GM19238 (cell line): ENCODE data around the gene WBP1.
A peak's percentile ranks its signal among the peaks of the same experiment; 100 is the strongest.

ENCODE experiments used
- DNase-seq: peaks from one replicate; pipeline ENCODE4 v3.0.0; 2011; ENCODE audit warnings: low spot score; ENCODE audit not compliant: insufficient read length

The WBP1 gene

DNA sequence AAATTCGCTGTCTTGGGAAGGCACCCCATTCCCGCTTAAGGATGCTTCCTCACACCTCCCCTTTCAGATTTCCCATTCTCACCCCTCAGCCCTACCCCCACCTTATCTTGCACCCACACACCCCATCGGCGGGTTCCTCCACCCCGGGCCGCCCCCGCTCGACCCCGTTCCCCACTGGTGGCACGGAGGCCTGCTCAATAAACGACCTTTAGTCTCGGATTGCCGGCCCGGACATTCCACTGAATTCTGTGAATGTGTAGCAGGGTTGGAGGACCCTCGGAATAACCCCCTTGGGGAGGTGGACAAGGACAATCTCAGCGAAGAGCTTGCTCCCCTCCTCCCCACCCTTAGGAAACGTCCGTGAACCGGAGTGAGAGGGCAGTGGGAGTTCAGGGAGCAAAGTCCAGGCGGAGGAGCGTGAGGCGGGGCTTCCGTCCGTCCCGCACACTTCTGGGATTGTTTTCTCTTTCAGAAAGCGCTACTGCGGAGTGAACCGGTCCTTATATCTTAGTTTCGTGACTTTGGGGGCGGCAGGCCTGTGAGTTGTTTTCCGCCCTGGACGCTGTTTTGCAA lies 44.0 kb downstream of the WBP1 start:
- DNase-seq = no peak

DNA sequence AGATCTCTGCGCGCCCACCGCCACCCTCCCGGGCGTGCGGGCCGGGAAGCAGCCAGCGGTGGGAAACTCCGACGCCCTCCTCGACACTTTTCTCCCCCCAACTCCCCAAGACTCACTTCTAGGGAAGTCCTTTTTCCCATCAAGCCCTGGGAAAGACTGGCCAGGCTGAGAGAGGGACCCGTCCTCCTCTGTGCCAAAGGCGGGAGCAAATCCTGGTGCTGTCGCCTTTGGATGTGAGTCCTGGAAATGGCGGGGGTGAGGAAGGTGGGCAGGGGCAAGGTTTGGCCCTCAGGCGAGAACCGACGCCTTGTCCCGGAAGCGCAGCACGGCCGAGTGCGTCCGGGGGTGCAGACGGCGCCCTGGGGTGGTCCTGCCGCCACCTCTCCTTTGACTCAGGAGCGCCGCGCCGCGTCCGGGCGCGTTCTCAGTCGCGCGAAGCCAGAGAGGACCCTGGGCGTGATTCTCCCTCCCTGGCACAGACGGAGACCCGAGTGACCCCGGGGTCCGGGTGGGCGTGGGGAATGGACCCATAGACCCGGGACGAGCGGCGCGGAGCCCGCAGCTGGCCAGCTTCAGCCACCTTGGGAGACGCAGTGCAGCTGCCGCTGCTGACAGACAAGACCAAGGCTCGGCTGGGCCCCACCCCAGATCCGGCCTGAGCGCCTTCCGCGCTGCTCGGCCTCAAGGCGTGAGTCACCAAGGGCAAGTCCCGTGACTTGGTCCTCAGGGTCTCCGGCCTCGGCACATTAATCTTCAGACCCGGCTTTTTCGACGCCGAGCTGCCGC lies 44.7 kb downstream of the WBP1 start:
- DNase-seq = no peak

DNA sequence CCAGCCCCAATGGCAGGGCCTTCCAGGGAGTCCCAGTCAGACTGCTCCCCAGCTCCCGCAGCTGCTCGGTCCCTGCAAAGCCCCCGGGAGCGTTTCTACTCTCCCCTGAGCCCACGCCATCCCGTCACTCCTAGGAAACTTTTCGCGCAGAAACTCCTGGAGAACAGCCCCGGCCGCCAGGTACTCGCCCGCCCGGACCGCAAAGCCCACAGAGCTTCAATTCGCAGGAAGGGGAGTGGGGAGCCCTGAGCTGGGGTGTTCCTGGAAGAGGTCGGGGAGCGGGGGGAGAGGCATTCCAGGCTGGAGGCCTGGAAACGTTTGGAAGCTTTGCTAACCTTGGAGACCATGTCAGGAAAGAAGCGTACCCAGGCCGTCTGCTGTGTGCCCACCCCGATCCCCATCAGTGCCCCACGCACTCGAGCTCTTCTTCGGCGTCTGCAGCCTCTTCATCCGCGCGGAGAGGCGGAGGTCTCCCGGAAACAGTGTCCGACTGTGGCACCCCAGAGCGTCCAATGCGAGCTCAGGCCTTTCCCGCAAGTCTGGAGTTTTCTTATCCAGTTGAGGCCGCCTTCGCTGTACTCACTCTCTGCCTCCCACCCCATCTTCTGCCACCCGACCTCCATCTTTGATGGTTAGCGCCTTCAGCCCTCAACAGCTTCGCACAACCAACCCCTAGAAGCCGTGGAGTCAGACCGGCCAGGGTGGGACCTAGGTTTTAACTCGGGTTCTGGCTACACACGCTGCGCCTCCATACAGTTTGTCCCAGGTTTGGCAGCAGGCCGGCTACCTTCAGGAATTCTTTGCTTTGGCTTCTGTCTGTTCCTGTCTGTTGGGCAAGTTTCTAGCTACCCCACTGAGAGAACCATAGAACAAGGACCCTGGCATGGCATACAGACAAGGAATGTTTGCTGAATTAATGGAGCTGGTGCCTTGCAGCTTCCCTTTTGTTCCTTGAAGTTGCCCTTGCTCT lies 45.6 kb downstream of the WBP1 start:
- no peak for DNase-seq

DNA sequence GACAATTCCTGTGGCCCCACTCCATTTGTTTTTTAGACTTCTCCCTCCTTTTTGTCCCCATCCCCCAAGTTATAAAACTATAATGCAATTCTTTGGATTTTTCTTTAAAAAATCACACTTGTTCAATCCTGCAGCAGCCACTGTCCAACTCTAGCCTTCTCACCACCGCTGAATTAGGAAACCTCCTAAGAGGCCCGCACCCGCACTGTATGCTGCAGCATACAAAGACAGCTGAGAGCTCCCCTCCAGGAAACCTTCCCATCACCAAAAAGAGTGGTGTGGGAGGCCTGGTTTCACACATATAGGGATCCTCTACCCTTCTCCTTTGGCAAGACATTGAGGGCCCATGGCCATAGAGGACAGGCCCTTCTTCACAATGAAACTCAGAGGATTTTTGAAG lies 46.4 kb downstream of the WBP1 start:
- no peak for DNase-seq

DNA sequence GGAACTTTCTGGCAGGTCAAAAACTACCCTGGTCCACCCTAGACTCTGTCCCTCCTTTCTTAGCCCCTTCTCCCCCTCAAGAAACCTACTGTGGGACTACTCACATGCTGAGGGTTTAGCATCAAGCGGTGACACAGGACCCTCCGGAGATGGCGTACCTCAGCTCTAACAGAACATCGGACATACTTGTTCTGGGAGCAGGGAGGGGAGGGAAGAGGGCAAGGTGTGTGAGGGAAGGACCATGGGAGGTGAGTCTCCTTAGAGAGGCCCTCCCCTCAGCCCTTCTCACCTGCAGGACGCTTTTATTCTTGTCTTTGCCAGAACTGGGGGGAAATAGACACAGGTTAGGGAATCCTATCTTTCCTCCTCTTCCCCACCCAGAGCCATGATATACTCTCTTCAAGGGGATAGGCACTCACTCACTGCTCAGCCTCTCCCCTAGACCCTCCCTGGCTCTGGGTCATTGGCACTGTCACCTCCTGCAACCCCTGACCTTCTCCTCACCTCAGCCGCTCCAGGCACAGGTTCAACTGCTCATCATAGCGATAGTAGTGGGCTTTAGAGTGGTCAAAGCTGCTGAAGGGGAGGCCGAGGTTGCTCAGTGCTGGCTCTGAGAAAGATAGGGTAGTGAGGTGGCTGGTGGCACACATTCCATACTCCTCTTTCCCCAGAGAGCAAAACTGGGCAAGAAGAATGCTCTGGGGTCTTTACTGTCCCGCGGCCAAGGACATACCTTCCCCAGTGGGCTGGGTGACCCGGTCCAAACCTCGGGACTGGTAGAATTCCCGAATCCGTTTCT lies 47.4 kb downstream of the WBP1 start:
- DNase-seq = no peak

DNA sequence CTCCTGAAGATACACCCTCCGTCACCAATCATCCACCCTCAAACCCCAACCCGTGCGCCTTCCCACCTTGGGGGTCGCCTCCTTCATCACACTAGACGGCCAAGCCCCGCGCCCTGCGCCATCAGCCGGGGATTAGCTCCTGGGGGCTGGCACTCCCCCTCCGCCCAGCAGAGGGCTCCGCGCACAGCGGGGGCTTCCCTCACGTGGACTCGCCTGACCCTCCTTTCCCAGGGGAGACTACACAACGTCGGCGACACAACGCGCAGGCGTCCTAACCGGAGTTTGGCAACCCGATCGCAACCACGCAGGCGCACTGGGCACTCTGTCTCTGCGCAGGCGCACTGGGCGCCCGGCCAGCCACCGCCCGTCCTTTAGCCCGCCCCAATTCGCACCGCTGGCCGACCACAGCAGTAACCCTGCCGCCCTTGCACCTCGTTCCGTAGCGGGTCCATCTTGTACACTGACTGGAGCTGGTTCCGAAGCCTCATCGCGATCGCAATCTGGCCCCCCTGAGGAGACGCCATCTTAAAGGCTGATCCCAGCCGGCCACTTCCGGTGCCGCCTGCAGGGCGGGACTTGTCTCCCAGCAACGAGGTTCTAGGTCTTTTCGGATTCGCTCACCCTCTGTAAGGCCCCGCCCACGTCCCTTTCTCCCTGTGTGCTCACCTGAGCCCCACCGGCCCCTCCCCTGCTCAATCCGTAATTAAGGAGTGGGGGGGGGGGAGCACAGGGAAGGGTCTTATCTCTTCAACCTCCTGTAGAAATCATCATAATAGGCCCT lies 49.1 kb downstream of the WBP1 start, which contains the start of gene PCGF1:
TSS of gene PCGF1 (minus strand) at position 551 of the 781 bp plus-strand sequence. CDS start at position 524, 27 bp downstream.
- DNase-seq = peak; percentile 98

DNA sequence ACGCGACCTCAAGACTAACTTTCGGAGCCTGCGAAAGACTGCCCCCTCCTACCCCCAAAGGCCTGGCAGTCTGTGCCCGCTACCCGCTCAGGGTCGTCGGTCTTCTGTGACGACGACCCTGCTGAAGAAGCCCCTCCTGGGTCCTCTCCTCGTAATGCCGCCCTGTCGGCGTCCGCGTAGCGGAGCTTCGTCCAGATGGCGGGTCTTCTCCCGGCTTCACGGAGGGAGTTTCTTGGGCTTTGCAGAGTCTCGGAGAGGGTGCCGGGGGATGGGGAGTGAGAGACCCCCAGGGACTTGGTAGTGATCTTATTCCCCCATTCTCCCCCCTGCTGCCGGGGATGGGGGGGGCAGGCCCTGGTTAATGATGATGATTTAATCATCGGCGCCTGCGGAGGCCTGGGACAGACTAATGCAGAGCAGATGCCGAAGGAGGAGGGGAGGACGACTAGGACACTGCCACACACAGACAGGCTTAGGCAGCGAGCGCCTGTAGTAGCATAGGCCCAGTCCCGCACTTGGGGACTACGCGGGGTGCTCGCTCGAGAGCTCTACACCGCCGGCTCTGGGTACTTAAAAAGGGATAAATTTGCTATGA lies 49.8 kb downstream of the WBP1 start:
- no peak for DNase-seq

DNA sequence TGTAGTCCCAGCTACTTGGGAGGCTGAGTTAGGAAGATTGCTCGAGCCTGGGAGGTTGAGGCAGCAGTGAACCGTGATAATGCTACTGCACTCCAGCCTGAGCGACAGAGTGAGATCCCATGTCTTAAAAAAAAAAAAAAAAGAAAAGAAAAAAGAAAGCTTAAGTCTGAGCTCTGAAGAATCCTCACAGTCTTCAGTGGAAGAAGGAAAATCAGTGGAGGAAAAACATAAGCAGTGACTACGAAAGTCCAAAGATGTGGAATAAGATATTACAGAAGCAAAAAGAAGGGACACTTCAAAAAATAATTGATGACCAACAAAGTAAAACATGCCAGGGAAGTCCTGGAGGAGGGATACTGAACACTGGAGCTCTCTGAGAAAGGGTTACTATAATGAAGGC lies 52.0 kb downstream of the WBP1 start:
- DNase-seq = no peak
